GM12873 (cell line): ENCODE measurements around the gene USP37.
A peak's percentile ranks its signal among the peaks of the same experiment; 100 is the strongest.

Source experiments
- CTCF ChIP-seq: IDR thresholded peaks from 2 replicates; pipeline ENCODE4 v1.5.1; 2012; ENCODE audit warnings: low read depth, mild to moderate bottlenecking, moderate library complexity, low read length, control low read depth; ENCODE audit not compliant: insufficient read depth; ENCODE audit errors: missing control alignments

The USP37 gene

GRCh38 chr2:218471982-218472381 is 96.2 kb downstream of the USP37 start:
- TF ChIP-seq CTCF, result no peak

- no peak for TF ChIP-seq CTCF
These were observed 97.1 kb downstream of the USP37 start for GRCh38 chr2:218471036-218471435.

- no peak for TF ChIP-seq CTCF
These were observed 97.7 kb downstream of the USP37 start for GRCh38 chr2:218470448-218470847.

- peak; percentile 33 for TF ChIP-seq CTCF
These were observed 102.0 kb downstream of the USP37 start for GRCh38 chr2:218465987-218466633.

- no peak for TF ChIP-seq CTCF
These were observed 109.6 kb downstream of the USP37 start for GRCh38 chr2:218458598-218458997.

GRCh38 chr2:218456849-218457248 is 111.3 kb downstream of the USP37 start:
- no peak for TF ChIP-seq CTCF

GRCh38 chr2:218452079-218452478 is 116.1 kb downstream of the USP37 start:
- TF ChIP-seq CTCF, result no peak

- TF ChIP-seq CTCF, result no peak
These were observed 119.2 kb downstream of the USP37 start for GRCh38 chr2:218448934-218449333.
